Measurements from ENCODE around the gene MBD4.
"Not testable (repeated sequence)": the region's sequence is repeated elsewhere in the genome, so short reads cannot be mapped to it uniquely, and the experiment has no call there.

The MBD4 gene

DNA sequence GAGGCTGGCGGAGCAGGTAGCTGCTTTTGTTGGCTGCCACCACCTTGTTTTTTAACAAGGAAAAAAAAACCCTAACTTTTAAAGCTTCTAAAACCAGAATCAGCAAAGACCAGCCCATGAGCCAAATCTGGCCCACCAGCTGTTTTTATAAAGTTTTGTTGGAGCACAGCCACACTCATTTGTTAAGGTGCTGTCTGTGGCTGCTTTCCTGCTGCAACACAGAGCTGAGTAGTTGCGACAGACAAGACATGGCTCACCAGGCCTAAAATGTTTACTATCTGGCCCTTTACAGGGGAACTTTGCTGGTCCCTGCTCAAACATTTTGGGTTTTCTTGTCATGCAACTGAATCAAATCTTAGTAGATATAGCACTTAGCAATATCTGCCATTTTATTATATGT is 30.2 kb downstream of the MBD4 start:
- DNase-seq (ENCODE audit: low spot score) = no peak

DNA sequence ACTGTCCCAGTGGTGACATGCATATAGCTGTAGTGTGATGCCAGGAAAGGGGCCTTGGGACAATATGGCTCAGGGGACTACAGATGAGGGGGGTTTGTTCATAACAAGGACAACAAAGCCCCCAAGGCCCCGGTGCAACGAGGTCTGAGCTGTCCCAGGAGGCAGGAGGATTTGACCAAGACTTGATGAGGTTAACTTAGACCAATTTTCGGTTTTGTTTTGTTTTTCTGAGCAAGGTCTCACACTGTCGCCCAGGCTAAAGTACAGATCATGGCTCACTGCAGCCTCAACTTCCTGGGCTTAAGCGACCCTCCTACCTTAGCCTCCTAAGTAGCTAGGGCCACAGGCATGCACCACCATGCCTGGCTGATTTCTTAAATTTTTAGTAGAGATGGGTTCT is 35.1 kb downstream of the MBD4 start:
- no peak for DNase-seq (ENCODE audit: low spot score)

DNA sequence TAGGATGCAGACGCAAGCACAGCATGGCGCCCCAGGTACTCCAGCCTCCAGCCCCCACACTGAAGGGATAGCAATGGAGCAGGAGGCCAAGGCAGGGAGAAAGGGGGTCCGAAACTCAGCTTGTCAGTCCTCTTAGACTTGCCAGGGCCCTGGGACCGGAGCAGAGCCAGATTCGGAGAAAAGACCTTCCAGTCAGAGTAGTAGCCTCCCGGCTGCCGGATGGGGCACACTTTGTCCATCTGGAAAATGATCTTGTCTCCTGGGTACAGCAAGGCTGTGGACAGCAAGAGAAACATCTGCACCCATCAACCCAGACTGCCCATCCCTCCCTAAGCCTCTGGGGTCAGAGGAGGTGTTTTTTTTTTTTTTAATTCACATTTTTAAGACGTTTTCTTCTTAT is 35.6 kb downstream of the MBD4 start:
- DNase-seq (ENCODE audit: low spot score) = no peak

DNA sequence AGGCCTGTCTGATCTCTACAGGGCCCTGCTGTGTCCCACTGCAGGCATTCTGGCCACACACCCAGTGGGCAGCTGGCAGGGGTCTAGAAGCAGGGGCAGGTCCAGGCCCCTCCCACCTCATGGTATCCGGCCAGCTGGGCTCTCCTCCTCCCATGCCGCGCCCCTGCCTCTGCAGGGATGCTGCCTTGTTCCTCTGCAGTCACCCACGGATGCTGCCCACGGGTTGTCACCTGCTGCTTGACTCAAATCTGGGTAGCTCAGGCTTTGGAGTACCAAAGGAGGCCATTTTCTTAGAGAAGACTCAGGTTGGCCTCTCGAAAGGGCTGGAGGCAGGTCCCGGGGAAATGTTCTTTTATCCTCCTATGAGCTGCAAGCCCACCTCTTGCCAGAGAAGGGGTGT is 36.3 kb downstream of the MBD4 start:
- DNase-seq (ENCODE audit: low spot score) = no peak

DNA sequence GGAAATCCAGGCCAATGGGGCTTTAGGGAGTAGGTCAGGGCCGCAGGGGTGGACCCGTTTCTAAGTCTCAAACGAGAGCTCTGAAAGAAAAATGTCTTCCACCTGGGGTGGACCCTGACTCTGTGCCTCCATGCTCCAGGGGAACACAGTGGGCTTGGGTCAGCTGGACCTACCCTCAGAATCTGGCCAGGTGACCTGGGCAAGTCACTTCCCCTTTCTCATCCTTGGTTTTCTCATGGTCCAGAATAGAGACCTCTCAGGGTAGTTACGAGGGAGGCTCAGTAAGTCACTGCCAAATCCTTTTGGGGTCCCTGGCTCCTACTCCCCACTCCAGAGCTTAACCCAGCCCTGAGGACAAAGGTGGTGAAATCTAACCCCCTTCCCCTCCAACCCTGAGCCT is 37.1 kb downstream of the MBD4 start:
- no peak for DNase-seq (ENCODE audit: low spot score)

DNA sequence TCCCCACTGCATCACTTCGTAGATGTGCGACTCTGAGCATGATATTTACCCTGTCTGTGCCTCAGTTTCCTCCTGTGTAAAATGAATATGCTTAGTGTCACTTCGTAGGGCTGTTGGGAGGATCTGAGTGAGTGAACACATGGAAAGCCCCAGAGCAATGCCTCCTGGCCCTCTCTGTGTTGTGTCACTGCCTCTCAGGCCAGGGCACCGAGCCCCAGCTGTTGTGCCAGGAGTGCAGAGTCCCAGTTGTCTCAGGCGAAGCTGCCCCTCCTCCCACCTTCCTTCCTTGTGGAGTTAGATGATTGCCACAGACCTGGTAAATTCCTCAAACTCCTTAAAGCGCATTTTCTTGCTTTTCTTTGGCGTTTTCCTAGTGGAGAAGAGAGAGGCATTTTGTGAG is 37.5 kb downstream of the MBD4 start:
- no peak for DNase-seq (ENCODE audit: low spot score)

DNA sequence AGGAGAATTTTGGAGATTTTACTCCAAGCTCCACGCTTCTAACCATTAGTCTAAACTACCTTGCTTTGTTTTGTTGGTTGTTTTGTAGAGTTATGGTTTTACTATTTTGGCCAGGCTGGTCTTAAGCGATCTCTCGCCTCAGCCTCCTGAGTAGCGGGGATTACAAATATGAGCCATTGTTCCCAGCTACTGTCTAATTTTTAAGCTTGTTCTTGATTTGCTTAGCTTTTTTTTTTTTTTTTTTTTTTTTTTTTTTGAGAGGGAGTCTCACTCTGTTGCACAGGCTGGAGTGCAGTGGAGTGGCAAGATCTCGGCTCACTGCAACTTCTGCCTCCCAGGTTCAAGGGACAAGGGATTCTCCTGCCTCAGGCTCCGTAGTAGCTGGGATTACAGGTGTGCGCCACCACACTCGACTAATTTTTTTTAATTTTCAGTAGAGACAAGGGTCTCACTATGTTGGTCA is 39.8 kb downstream of the MBD4 start:
- no peak for DNase-seq (ENCODE audit: low spot score)

DNA sequence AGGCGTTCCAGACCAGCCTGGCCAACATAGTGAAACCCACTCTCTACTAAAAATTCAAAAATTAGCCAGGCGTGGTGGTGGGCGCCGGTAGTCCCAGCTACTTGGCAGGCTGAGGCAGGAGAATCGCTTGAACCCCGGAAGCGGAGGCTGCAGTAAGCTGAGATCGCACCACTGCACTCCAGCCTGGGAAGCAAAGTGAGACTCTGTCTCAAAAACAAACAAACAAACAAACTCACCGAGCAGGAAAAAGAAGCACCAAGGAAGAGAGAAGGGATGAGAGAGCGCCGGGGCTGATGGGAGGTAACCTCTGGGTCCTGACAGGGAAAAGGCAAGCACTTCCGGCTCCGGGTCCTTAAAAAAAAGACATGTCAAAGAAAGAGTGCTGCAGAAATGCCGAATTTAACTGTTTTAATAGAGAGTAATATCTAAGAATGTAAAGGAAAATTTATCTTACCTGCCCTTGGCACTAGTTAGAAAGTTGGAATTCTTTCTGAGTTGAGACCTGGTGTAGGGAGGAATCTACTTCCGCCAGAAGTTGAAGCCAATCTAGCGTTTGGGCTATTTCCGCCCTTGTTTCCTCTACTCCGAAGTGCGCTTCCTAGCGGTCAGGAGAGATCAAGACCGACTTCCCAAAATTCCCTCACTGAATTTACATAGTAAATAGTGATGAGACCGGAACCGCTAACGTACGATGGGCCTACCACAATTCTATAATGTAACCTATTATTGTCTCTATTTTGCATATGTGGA is 40.4 kb downstream of the MBD4 start:
- DNase-seq (ENCODE audit: low spot score) = peak; percentile 86

DNA sequence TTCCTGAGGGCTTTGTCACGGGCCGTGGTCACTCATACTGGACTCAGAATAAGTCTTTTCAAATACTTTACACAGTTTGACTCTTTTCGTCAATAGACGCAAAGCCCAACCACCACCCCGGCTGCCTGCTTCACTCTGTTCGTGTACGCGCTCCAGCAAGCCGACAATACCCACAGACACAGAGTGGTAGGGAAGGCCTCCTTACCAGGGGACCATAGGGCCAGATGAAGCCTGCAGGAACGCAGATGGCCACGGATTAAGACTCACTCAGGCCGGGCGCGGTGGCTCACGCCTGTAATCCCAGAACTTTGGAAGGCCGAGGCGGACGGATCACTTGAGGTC is 41.0 kb downstream of the MBD4 start:
- DNase-seq (ENCODE audit: low spot score) = no peak

DNA sequence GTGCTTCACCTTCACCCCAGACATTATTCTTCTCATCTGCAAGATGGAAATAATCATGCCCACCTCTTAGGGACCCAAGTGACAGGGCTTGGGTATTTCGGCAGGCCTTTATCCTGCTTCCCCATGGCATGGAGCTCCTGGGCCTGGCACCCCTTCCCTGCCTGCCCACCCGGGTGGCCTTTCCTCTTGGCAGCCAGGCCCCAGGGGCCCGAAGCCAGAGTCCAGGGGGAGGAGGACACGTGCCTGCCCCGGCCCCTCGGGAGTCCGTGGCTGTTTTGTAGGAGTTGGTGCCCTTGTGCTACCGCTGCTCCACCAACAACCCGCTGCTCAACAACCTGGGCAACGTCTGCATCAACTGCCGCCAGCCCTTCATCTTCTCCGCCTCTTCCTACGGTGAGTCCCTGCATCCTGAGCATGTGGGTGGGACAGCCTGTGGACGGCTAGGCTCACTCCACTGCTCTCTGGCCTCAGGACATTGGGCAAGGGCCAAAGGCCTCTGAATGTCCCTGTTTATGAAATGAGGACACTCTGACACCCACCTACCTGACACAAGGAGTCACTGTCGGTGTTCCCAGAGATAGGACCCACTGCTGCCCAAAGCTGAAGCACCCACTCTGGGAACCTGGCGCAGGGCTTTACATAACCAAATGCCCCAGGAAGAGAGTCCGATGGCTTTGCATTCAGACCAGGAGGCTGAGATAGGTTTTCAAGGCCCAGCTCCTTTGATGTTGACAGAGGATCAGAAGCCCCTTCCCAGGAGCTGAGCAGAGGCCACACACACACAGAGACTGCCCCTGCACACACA is 45.8 kb downstream of the MBD4 start:
- DNase-seq (ENCODE audit: low spot score) = not testable (repeated sequence)

DNA sequence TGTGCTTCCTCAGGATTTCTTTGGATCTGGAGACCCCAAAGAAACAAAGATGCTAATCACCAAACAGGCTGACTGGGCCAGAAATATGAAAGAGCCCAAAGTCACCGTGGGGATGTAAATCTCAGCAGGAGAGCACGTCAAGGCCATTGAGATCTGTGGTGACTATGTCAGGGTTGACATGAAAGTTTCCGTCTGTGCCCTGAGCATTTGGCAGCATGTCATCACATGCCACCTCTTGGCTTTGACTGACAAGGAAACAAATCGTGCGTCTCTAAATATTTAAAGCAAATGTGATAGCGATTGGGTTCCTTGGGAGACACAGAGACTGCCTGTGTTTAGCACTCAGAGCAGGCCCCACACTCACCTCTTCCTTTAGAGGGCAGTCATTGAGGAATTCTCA is 46.5 kb downstream of the MBD4 start:
- no peak for DNase-seq (ENCODE audit: low spot score)

DNA sequence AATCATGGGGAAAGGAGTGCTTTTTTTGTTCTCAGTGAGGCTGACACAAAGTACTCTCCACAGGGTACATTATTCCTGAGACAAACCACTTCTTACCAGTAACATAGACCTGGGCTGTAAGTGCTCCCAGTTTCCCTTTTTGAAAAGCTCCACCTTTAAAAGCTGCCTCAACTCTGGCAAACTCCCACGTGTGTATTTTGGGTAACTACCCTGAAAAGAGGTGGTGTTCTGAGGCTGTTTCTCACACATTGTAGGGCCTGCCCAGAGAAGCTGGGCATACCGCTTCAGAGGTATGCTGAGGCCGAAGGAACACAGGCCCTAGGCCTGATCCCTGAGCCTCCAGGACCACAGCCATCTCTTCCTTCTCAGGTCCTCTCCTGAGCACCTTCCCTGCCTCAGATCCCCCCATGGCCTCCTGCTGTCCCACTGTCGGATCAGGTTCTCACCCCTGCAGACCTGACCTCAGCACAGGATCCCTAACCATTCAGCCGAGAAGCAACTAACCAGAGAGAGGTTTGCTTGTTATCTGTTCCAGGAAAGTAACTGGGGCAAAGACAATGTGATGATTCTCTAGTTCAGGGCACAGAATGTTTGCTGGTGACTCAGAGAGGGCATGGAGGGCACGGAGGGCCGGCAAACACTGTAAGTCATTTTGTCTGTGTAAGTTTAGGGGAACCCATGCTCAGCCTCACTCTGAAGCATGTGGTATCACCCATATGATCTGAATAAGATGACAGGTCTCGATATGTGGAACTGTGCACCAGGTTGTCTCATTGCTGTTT is 47.5 kb downstream of the MBD4 start:
- not testable (repeated sequence) for DNase-seq (ENCODE audit: low spot score)

DNA sequence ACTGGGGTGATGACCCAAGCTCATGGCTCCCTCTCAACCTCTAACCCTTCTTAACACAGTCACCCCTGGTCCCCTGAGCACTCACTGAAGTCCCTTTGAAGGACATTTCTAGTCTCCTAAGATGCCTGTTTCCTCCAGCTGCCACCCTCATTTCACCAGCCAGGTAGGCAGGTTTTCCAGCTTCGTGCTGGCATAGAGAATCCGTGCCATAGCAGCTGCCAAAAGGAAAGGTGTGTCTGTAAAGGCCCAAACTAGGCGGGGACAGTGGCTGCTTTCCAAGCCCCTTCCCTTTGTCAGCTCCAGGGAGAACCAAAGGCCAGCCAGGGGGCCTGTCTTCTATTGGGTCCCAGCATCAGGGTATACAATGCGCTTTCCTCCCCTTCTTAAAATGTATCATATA is 48.2 kb downstream of the MBD4 start:
- not testable (repeated sequence) for DNase-seq (ENCODE audit: low spot score)

DNA sequence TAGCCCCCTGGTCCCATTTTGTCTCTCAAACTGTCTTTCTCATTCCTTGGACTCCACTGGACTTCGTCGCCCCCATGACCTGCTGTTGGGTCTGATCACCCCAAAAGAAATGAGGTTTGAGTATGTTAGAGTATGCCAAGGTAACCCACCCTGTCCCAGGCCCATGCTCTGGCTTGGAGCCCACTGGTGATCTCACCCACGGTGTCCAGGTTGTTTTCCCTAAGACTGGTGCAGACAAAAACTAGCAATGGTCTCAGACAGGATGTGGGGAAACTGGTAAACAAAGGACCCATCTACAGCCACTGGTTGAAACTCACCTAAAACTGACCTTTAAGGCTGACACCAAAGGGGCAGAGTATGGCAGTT is 50.2 kb downstream of the MBD4 start:
- no peak for DNase-seq (ENCODE audit: low spot score)

DNA sequence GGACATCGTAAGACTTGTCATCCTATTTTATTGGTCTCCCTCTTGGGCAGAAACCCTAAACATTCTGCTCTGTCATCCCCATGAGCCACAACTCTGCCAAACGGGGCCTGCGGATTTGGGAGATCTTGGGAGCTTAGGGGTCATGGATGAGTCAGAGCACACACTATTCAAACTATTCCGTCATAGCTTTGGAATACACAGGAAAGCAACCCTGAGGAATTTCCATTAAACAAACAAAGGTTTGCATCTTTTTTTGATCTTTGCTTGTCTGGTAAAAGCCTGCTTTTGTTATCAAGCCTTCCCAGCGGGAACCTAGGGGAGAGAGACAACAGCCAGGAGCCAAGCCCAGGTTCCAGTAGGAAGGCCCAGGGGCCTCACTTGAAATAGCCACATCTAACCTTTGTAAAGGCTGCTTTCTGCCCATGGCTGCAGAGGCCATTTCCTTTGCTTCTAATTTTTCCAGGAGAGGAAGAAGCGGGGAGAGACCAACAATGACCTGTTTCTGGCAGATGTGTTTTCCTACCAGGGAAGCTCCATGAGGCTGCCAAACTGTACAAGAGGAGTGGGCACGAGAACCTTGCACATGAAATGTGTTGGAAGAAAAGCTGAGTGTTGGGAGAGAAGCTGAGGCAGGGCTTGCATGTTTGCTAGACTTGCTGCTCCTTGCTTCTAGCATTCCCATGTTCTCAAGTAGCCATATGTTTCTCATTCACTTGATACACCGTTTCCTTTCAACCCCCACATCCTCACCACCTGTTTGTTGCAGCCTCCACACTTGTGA is 50.8 kb downstream of the MBD4 start:
- DNase-seq (ENCODE audit: low spot score) = not testable (repeated sequence)

DNA sequence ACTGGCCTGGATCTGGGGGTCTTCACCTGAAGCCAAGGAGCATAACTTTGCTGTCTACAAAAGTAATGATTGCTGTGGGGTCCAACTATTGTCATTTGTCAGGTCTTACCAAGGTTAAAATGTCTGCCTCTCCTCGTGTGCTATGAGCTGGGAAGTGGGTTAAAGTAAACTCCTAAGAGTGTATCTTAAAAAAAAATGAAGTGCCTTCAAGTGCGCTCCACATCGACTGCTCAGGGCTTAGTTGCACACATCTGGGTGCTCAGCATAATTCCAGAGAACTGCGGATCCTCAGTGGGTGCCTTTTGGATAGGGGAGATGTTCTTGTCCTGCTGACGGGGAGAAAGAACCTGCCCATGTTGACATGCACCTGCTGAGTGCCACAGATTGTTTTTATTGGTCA is 52.3 kb downstream of the MBD4 start:
- no peak for DNase-seq (ENCODE audit: low spot score)

DNA sequence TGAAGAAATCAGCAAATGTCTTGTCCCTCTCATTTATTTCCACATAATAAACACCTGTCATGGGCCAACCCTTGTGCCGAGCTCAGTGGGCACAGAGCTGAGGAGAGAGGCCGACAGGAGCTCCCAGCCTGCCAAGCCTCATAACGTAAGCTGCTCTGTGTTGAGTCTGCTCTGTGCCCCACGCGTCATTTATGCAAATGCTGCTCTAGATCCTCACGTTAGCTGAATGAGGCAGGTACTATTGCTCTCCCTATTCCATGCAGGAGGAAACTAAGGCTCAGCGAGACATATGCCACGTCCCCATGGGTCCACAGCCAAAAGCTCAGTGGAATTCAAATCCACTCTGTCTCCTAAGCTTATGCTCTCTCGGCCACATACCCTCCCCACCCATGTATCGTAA is 52.8 kb downstream of the MBD4 start:
- no peak for DNase-seq (ENCODE audit: low spot score)

DNA sequence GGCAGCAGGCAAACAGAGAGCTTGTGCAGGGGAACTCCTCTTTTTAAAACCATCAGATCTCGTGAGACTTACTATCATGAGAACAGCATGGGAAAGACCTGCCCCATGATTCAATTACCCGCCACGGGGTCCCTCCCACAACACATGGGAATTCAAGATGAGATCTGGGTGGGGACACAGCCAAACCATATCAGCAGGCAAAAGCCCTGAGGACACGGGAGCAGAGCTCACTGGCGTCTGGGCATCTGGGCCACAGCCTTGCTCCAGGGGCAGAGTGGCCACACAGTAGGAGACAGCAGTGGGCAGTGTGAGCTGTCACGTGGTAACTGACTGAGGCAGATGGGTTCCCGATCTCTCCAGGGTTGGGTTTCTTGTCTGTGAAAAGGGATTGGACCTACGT is 54.2 kb downstream of the MBD4 start:
- not testable (repeated sequence) for DNase-seq (ENCODE audit: low spot score)

DNA sequence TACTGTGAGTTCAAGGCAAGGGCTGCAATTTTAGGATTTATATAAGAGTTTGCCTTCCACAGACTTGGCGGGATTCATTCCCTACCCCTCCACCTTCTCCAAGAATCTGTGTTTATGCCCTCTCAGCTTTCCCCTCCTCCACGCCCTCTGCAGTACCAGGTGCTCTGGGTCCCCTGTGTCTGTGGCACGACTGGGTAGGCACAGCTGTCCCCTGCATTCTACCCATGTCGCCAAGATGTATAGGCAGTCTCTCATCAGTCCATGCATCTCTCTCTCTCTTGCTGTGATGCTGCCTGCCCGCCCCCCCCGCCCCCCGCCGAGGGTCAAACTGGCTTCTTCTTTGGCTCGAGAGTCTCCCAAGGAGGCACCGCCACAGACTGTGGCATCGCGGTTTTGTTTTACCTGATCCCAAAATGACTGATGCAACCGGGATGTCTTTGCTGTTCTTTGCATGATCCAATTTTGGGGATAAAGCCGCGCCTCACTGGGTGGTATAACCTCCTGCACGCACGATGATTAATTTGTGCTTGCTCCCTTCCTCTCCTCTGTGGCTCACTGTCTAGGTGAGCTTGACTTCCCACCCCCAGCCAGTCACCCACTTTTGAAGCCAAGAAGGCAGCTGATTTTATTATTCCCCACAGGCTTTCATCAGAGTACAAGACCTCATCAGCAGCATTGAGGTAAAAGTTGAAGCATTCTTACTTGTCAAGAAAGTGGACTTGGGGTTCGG is 55.0 kb downstream of the MBD4 start:
- no peak for DNase-seq (ENCODE audit: low spot score)

DNA sequence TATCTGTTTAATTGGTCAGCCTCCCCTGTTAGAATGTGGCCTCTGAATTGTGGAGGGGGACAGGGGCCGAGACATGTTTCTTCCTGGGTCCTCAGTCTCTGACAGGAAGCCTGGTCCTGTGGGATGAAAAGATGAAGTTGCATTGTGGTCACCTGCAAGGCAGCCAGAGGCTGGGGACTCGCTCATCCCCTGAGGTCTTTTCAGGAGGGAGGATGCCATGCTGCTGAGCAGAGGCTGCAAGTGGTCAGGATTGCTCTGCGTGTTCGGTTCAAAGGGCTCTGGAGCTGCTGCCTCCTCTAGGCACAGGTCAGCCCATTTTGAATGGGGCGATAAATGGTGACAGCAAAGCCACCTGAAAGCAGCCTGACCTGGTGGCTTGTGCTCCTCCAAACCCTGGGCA is 55.6 kb downstream of the MBD4 start:
- DNase-seq (ENCODE audit: low spot score) = not testable (repeated sequence)

DNA sequence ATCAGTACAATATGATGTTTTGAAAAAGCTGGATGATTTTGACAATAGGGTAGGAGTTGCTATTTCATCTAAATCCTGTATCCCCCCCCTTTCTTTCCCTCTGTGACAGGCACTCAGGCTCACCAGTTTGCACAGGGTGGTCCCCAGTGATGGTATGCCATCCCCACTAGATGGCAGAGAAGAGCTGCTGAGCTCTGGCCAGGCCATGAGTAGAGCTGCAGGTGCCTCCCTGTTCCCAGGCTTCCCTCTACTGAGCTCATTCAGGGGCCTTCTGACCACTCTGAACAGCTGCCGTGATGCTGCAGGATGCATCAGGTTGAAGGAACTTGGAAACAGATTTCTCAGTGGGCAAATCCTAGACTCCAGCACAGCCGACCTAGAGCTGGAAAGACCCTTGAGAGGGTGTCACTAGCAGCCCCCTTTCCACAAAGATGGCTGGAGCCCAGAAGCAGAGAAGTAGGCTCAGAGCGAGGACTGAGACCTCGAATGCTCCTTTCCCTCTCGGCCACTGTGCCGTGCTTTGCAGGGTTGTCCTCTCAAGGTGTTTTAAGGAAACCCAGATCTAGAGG is 56.4 kb downstream of the MBD4 start:
- peak; percentile 88 for DNase-seq (ENCODE audit: low spot score)
